Raji (cell line): ENCODE results near the gene EPHX1.

Experiments
- POLR2A ChIP-seq: IDR thresholded peaks from 2 replicates; pipeline ENCODE4 v1.6.1; 2011; ENCODE audit warnings: low read depth, low read length, control low read depth; ENCODE audit not compliant: insufficient read depth

The EPHX1 gene

GRCh38 chr1:225814381-225814780 lies 4.5 kb downstream of the EPHX1 start:
- TF ChIP-seq POLR2A, result no peak

DNA sequence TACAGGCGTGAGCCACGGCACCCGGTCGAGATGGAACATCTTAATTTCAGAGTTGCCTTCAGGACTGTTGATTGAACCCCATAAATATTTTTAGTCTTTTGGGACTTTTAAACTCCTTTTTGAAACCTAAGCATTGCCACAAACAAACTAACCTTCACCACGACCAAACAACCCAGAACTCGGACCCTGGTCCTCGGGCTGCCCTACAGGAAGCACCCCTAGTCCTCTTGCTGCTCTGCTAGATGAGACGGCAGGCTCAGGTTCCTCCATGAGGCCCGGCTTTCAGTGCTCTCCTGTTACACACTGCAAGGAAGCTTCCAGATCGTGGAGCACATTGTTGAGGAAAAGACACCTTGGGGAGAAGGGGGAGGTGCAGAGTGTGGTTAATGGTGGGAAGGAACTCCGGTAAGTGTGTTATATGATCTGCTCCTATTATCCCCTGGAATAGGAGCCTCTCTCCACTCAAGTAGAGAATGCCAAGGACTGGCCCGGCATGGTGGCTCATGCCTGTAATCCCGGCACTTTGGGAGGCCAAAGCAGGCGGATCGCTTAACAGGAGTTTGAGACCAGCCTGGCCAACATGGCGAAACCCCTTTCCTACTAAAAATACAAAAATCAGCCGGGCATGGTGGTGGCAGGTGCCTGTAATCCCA lies 5.7 kb downstream of the EPHX1 start:
- TF ChIP-seq POLR2A, result no peak

GRCh38 chr1:225816643-225817538 lies 7.0 kb downstream of the EPHX1 start:
- no peak for TF ChIP-seq POLR2A

DNA sequence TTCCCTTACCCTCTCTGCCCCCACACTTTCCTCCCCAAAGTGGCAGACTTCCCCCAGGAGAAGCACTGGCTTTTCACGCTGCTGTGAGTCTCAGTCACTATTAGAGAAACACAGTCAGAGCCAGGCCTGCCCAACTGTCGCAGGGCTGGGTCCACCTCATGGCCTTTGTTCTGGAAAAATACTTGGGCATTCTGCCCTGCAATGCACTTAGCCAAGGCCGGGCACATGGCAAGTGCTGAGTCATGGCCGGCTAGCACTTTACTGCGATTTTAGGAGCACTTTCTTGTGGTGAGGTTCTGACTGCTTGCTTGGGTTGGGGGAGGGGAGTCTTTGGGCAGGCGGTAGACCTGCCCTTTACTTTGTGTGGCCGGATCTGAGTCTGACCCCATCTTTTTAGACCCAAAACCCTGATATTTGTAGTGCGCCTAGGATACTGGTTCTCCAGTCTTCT lies 7.7 kb downstream of the EPHX1 start:
- TF ChIP-seq POLR2A, result no peak

GRCh38 chr1:225818229-225818628 lies 8.3 kb downstream of the EPHX1 start:
- TF ChIP-seq POLR2A, result no peak

- no peak for TF ChIP-seq POLR2A
Measured at GRCh38 chr1:225819346-225820192, 9.6 kb downstream of the EPHX1 start.

- TF ChIP-seq POLR2A, result no peak
Measured at GRCh38 chr1:225820522-225821120, 10.7 kb downstream of the EPHX1 start.

DNA sequence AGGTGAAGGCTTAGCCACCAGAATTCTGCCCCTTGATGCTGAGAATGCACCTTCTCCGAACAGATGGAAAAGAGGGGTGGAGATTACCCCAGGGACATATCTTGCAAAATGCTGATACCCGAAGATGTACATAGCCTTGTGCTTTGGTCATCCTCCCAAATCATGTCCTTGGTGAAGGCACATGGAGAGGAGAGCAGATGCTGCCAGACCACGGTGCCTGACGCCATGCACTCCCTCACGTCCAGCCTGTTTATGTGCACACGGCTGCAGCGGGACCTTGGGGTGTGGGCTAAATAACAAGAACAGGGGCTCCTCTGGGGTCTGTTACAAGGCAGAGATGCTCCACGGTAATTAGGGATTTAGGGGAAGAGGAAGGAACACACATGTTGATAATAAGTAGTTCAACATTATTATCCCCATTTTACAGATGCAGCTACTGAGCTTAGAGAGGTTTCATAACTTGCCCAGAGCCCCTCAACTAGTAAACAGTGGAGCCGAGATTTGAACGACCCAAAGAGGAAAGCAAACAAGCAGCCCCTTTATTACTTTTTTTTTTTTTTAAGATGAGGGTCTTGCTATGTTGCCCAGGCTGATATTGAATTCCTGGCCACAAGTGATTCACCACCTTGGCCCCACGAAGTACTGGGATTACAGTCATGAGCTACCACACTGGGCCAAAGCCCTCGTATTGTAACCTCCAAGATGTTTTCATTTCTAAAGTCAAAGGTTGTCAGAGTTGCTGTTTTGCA lies 12.9 kb downstream of the EPHX1 start:
- TF ChIP-seq POLR2A, result no peak

DNA sequence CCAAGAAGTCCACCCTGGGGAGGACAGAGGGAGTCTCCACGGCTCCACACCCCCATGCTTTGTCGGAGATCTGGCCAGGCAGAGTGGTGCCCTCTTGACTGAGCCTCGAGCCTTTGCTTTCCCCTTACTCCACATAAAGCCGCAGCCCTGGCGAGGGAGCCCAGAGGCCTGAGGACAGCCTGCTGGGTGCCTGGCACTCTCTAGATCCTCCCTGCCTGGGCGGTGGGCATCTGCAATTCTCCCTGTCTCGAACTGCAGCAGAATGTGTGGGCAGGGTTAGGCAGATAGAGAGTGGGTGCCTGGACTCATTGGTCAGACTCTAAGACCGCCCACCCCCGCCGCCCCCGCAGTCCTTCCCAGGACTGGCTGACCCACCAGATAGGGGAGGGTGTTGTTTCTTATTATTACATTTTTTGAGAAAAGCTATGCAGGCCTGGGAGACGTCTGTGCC lies 13.9 kb downstream of the EPHX1 start:
- TF ChIP-seq POLR2A, result no peak

- no peak for TF ChIP-seq POLR2A
Measured at GRCh38 chr1:225824533-225824941, 14.6 kb downstream of the EPHX1 start.

DNA sequence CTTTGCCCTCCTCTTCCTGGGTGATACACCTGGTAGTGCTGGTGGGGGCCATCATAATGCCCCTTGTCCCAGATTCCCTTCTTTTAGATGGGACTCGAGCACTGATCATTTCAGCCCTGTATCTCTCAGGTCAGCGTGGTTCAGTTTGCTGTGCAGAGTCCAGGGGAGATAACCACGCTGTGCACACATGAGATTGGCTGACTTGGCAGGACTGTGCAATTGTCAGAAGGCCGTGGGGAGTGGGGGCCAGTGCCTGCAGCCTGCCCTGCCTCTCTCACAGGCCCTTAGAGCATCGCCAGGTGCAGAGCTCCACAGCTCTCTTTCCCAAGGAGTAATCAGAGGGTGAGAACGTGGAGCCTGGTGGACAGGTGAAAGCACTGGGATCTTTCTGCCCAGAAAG lies 15.2 kb downstream of the EPHX1 start:
- TF ChIP-seq POLR2A, result no peak

DNA sequence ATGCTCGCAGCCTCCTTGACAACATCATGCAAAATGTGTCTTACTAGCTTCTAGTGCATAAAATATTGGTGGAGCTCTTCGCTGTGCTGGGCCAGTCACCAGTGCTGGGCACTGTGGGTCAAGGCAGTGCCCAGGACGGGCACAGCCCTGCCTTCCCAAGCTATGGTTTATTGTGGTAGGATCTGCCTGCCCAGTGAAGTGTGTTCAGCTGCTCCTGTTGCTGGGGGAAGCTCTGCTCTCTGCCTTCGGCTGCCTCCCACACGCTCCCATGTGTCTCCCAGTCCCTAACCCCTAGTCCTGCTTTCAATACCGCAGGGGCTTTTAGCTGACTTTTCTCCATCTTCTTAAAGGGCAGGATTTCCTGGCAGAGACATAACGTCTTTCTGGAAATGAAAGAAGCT lies 15.7 kb downstream of the EPHX1 start:
- no peak for TF ChIP-seq POLR2A

- TF ChIP-seq POLR2A, result no peak
Measured at GRCh38 chr1:225827076-225827475, 17.2 kb downstream of the EPHX1 start.

DNA sequence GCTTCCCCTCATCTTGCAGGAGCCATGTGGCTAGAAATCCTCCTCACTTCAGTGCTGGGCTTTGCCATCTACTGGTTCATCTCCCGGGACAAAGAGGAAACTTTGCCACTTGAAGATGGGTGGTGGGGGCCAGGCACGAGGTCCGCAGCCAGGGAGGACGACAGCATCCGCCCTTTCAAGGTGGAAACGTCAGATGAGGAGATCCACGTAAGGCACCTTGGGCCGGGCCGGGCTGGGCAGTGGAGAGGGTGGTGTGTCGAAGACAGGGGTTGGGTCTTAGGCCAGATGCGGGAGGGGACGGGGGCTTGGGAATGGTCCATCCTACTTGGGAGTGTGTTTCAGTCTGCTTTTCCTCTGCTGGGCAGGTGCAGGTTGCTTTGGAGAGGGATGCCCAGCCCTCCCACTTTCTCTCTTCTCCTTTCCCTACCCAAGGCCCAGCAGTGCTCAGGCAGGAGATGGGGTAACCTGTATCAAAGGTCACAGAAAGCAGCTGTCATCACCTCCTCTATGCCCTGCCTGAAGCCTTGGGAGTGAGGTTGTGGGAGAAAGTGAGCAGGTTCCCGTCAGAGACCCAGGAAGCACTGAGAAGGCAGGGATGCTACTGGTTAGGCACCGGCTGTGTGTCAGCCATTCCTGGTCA lies 18.9 kb downstream of the EPHX1 start:
- no peak for TF ChIP-seq POLR2A
